ENCODE measurements around the gene INPP5A.

Gene INPP5A

GRCh38 chr10:132774902-132775863, 237.6 kb downstream of the INPP5A start:
- H3K27ac ChIP-seq, result no peak overlapping the region
- H3K4me3 ChIP-seq, result no peak overlapping the region

- no peak overlapping the region for H3K4me3 ChIP-seq
- H3K27ac ChIP-seq, result no peak overlapping the region
Measured at GRCh38 chr10:132776186-132776585, 238.6 kb downstream of the INPP5A start.

GRCh38 chr10:132776821-132777220, 239.2 kb downstream of the INPP5A start:
- no peak overlapping the region for H3K4me3 ChIP-seq
- H3K27ac ChIP-seq, result no peak overlapping the region

GRCh38 chr10:132777441-132777840, 239.9 kb downstream of the INPP5A start:
- no peak overlapping the region for H3K27ac ChIP-seq
- H3K4me3 ChIP-seq, result no peak overlapping the region

GRCh38 chr10:132779549-132780294, 242.1 kb downstream of the INPP5A start:
- Histone ChIP-seq H3K27ac (no peak overlapping the region), H3K4me3 (no peak overlapping the region)

- H3K27ac ChIP-seq, result no peak overlapping the region
- no peak overlapping the region for H3K4me3 ChIP-seq
Measured at GRCh38 chr10:132780356-132780755, 242.8 kb downstream of the INPP5A start.

- H3K4me3 ChIP-seq, result no peak overlapping the region
- H3K27ac ChIP-seq, result no peak overlapping the region
Measured at GRCh38 chr10:132781556-132781955, 244.0 kb downstream of the INPP5A start.

GRCh38 chr10:132783165-132783939, 245.8 kb downstream of the INPP5A start:
- Histone ChIP-seq H3K27ac (no peak overlapping the region), H3K4me3 (no peak overlapping the region)

GRCh38 chr10:132783940-132784865, 246.6 kb downstream of the INPP5A start:
- no peak overlapping the region for H3K4me3 ChIP-seq
- H3K27ac ChIP-seq, result no peak overlapping the region

GRCh38 chr10:132784866-132785722, 247.5 kb downstream of the INPP5A start:
- Histone ChIP-seq H3K27ac (no peak overlapping the region), H3K4me3 (no peak overlapping the region)

GRCh38 chr10:132785723-132786475, 248.3 kb downstream of the INPP5A start, which contains the start of gene NKX6-2:
Gene NKX6-2, minus strand, starts transcription at chr10:132786147. Its CDS starts 199 bp downstream, at chr10:132785948.
- no peak within 1 kb of the TSS for H3K4me3 ChIP-seq
- H3K27ac ChIP-seq, result no peak within 1 kb of the TSS

GRCh38 chr10:132786476-132786883, 248.9 kb downstream of the INPP5A start:
- no peak overlapping the region for H3K27ac ChIP-seq
- H3K4me3 ChIP-seq, result no peak overlapping the region

GRCh38 chr10:132786884-132787494, 249.4 kb downstream of the INPP5A start:
- H3K4me3 ChIP-seq, result peak overlapping the region in 1 of 7 experiments; percentile 3
- H3K27ac ChIP-seq, result no peak overlapping the region

GRCh38 chr10:132787495-132788179, 250.1 kb downstream of the INPP5A start:
- Histone ChIP-seq H3K4me3 (peak overlapping the region in 1 of 7 experiments; percentile 3), H3K27ac (no peak overlapping the region)

GRCh38 chr10:132788180-132788830, 250.7 kb downstream of the INPP5A start:
- Histone ChIP-seq H3K4me3 (no peak overlapping the region), H3K27ac (no peak overlapping the region)

GRCh38 chr10:132788831-132789219, 251.2 kb downstream of the INPP5A start:
- Histone ChIP-seq H3K4me3 (no peak overlapping the region), H3K27ac (no peak overlapping the region)

Measured in skin epidermis (tissue), 12 donors.